HEK293 (cell line): ENCODE results near the gene PICALM.

Source experiments
- FEZF1 ChIP-seq: fragments of 450-650 bp; formaldehyde crosslinking; IDR thresholded peaks from 2 replicates; pipeline ENCODE4 v1.5.1; 2016; ENCODE audit warnings: missing biosample characterization, missing genetic modification characterization
- GFI1B ChIP-seq: fragments of 450-650 bp; formaldehyde crosslinking; IDR thresholded peaks from 2 replicates; pipeline ENCODE4 v1.5.1; 2016; ENCODE audit warnings: missing biosample characterization, missing genetic modification characterization
- HOXC10 ChIP-seq: sonication (generic); formaldehyde crosslinking; IDR thresholded peaks from 2 replicates; pipeline ENCODE4 v1.8.1; 2023; ENCODE audit warnings: mild to moderate bottlenecking, missing genetic modification reagents
- IKZF3 ChIP-seq: fragments of 450-650 bp; IDR thresholded peaks from 2 replicates; pipeline ENCODE4 v1.5.0; 2018; ENCODE audit warnings: missing biosample characterization, mild to moderate bottlenecking, missing genetic modification characterization, moderate library complexity
- KLF8 ChIP-seq: fragments of 450-650 bp; formaldehyde crosslinking; IDR thresholded peaks from 2 replicates; pipeline ENCODE4 v1.5.1; 2016; ENCODE audit warnings: missing biosample characterization, missing genetic modification characterization
- MEIS1 ChIP-seq: sonication (generic); formaldehyde crosslinking; IDR thresholded peaks from 2 replicates; pipeline ENCODE4 v1.8.1; 2022; ENCODE audit warnings: missing genetic modification reagents, mild to moderate bottlenecking, borderline replicate concordance
- MZF1 ChIP-seq: fragments of 450-650 bp; formaldehyde crosslinking; IDR thresholded peaks from 2 replicates; pipeline ENCODE4 v1.5.1; 2017; ENCODE audit warnings: missing biosample characterization, missing genetic modification characterization, borderline replicate concordance
- WT1 ChIP-seq: fragments of 450-650 bp; formaldehyde crosslinking; IDR thresholded peaks from 2 replicates; pipeline ENCODE4 v1.5.1; 2016; ENCODE audit warnings: missing biosample characterization, missing genetic modification characterization
- ZBTB17 ChIP-seq: fragments of 450-650 bp; formaldehyde crosslinking; IDR thresholded peaks from 2 replicates; pipeline ENCODE4 v1.5.1; 2016; ENCODE audit warnings: missing biosample characterization, missing genetic modification characterization
- ZBTB21 ChIP-seq: fragments of 450-650 bp; formaldehyde crosslinking; IDR thresholded peaks from 2 replicates; pipeline ENCODE4 v1.5.1; 2017; ENCODE audit warnings: missing biosample characterization, missing genetic modification characterization
- ZEB2 ChIP-seq: fragments of 450-650 bp; formaldehyde crosslinking; IDR thresholded peaks from 2 replicates; pipeline ENCODE4 v1.5.1; 2016; ENCODE audit warnings: missing biosample characterization, missing genetic modification characterization
- ZFP3 ChIP-seq: fragments of 450-650 bp; formaldehyde crosslinking; IDR thresholded peaks from 2 replicates; pipeline ENCODE4 v1.5.1; 2016; ENCODE audit warnings: low read depth, missing biosample characterization, missing genetic modification characterization
- ZNF121 ChIP-seq: fragments of 450-650 bp; formaldehyde crosslinking; IDR thresholded peaks from 2 replicates; pipeline ENCODE4 v1.5.1; 2016; ENCODE audit warnings: missing biosample characterization, missing genetic modification characterization
- ZNF157 ChIP-seq: fragments of 450-650 bp; formaldehyde crosslinking; IDR thresholded peaks from 2 replicates; pipeline ENCODE4 v1.5.1; 2016; ENCODE audit warnings: missing biosample characterization, missing genetic modification characterization
- ZNF19 ChIP-seq: fragments of 450-650 bp; formaldehyde crosslinking; IDR thresholded peaks from 2 replicates; pipeline ENCODE4; 2016; ENCODE audit warnings: missing biosample characterization, missing genetic modification characterization, low read depth
- ZNF2 ChIP-seq: fragments of 450-650 bp; formaldehyde crosslinking; IDR thresholded peaks from 2 replicates; pipeline ENCODE4 v1.5.1; 2016; ENCODE audit warnings: missing biosample characterization, missing genetic modification characterization
- ZNF23 ChIP-seq: fragments of 450-650 bp; formaldehyde crosslinking; IDR thresholded peaks from 2 replicates; pipeline ENCODE4 v1.5.1; 2016; ENCODE audit warnings: missing biosample characterization, missing genetic modification characterization, borderline replicate concordance
- ZNF239 ChIP-seq: fragments of 450-650 bp; formaldehyde crosslinking; IDR thresholded peaks from 2 replicates; pipeline ENCODE4 v1.5.1; 2016; ENCODE audit warnings: missing biosample characterization, missing genetic modification characterization
- ZNF292 ChIP-seq: fragments of 450-650 bp; formaldehyde crosslinking; IDR thresholded peaks from 2 replicates; pipeline ENCODE4 v1.5.1; 2016; ENCODE audit warnings: low read depth, missing biosample characterization, missing genetic modification characterization, borderline replicate concordance
- ZNF335 ChIP-seq: fragments of 450-650 bp; formaldehyde crosslinking; conservative IDR thresholded peaks from 2 replicates; pipeline ENCODE4 v1.5.1; 2016; ENCODE audit warnings: missing biosample characterization, missing genetic modification characterization
- ZNF423 ChIP-seq: fragments of 450-650 bp; formaldehyde crosslinking; IDR thresholded peaks from 2 replicates; pipeline ENCODE4 v1.5.1; 2016; ENCODE audit warnings: missing biosample characterization, missing genetic modification characterization
- ZNF510 ChIP-seq: fragments of 450-650 bp; formaldehyde crosslinking; IDR thresholded peaks from 2 replicates; pipeline ENCODE4 v1.5.1; 2018; ENCODE audit warnings: mild to moderate bottlenecking, missing genetic modification characterization, missing biosample characterization; ENCODE audit not compliant: insufficient replicate concordance
- ZNF529 ChIP-seq: fragments of 450-650 bp; formaldehyde crosslinking; IDR thresholded peaks from 2 replicates; pipeline ENCODE4 v1.5.1; 2017; ENCODE audit warnings: missing genetic modification characterization, missing biosample characterization; ENCODE audit not compliant: insufficient replicate concordance
- ZNF548 ChIP-seq: fragments of 450-650 bp; formaldehyde crosslinking; IDR thresholded peaks from 2 replicates; pipeline ENCODE4 v1.5.1; 2016; ENCODE audit warnings: missing biosample characterization, missing genetic modification characterization
- ZNF580 ChIP-seq: fragments of 450-650 bp; formaldehyde crosslinking; IDR thresholded peaks from 2 replicates; pipeline ENCODE4 v1.5.1; 2016; ENCODE audit warnings: missing biosample characterization, missing genetic modification characterization
- ZNF585B ChIP-seq: fragments of 450-650 bp; formaldehyde crosslinking; IDR thresholded peaks from 2 replicates; pipeline ENCODE4 v1.5.1; 2016; ENCODE audit warnings: missing biosample characterization, missing genetic modification characterization
- ZNF658 ChIP-seq: fragments of 450-650 bp; formaldehyde crosslinking; IDR thresholded peaks from 2 replicates; pipeline ENCODE4; 2016; ENCODE audit warnings: missing biosample characterization, missing genetic modification characterization
- ZNF701 ChIP-seq: fragments of 450-650 bp; formaldehyde crosslinking; IDR thresholded peaks from 2 replicates; pipeline ENCODE4 v1.5.1; 2016; ENCODE audit warnings: missing biosample characterization, missing genetic modification characterization
- ZNF785 ChIP-seq: fragments of 450-650 bp; formaldehyde crosslinking; IDR thresholded peaks from 2 replicates; pipeline ENCODE4 v1.5.1; 2016; ENCODE audit warnings: missing biosample characterization, missing genetic modification characterization
- ZSCAN18 ChIP-seq: fragments of 450-650 bp; formaldehyde crosslinking; IDR thresholded peaks from 2 replicates; pipeline ENCODE4 v1.5.1; 2016; ENCODE audit warnings: missing biosample characterization, missing genetic modification characterization
- TF ChIP-seq, protein P1 (sequence below): fragments of 450-650 bp; formaldehyde crosslinking; IDR thresholded peaks from 2 replicates; pipeline ENCODE4 v1.5.1; 2016; ENCODE audit warnings: missing biosample characterization, missing genetic modification characterization
- TF ChIP-seq, protein P2 (sequence below): fragments of 450-650 bp; IDR thresholded peaks from 2 replicates; pipeline ENCODE4 v1.5.1; 2018; ENCODE audit warnings: missing biosample characterization, mild to moderate bottlenecking, missing genetic modification characterization
- TF ChIP-seq, protein P3 (sequence below): fragments of 450-650 bp; formaldehyde crosslinking; IDR thresholded peaks from 2 replicates; pipeline ENCODE4 v1.5.1; 2017; ENCODE audit warnings: missing biosample characterization, missing genetic modification characterization
- TF ChIP-seq, protein P4 (sequence below): fragments of 450-650 bp; formaldehyde crosslinking; IDR thresholded peaks from 2 replicates; pipeline ENCODE4 v1.5.1; 2017; ENCODE audit warnings: missing biosample characterization, missing genetic modification characterization

PICALM gene

DNA sequence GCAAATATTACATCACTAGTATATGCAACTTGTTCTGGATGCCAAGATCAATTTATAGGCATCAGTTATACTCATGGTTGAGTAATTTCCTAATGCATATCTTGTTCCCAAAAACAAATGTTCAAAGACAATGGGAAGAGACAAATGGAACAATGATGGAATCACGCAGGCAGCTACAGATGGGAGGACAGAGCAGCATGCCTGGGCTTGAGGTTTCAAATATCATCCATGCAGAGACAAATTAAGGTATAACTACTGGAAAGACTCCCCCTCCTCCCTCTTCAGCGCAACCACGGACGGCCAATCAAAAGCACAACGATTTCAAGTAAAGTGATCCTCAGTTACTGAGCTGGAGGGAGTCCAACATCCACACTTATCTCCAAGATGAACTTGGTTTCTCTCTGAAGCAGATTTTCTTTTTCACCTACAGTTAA is 106.9 kb downstream of the PICALM start (continued):
- TF ChIP-seq ZNF19 (tag by site-specific recombination), result no peak
- no peak for TF ChIP-seq GFI1B (tag by site-specific recombination)
- TF ChIP-seq ZNF292 (tag by site-specific recombination), result no peak
- TF ChIP-seq ZEB2 (tag by site-specific recombination), result peak; percentile 33; the same call in 1 of the 2 replicates
- no peak for TF ChIP-seq ZNF23 (tag by site-specific recombination)
- no peak for TF ChIP-seq ZNF239 (tag by site-specific recombination)
- no peak for TF ChIP-seq MEIS1 (CRISPR knock-in tag)
- no peak for TF ChIP-seq ZNF157 (tag by site-specific recombination)
- TF ChIP-seq, protein P1, sequence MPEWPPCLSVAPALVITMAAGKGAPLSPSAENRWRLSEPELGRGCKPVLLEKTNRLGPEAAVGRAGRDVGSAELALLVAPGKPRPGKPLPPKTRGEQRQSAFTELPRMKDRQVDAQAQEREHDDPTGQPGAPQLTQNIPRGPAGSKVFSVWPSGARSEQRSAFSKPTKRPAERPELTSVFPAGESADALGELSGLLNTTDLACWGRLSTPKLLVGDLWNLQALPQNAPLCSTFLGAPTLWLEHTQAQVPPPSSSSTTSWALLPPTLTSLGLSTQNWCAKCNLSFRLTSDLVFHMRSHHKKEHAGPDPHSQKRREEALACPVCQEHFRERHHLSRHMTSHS (tag by site-specific recombination), result no peak
- TF ChIP-seq, protein P2, sequence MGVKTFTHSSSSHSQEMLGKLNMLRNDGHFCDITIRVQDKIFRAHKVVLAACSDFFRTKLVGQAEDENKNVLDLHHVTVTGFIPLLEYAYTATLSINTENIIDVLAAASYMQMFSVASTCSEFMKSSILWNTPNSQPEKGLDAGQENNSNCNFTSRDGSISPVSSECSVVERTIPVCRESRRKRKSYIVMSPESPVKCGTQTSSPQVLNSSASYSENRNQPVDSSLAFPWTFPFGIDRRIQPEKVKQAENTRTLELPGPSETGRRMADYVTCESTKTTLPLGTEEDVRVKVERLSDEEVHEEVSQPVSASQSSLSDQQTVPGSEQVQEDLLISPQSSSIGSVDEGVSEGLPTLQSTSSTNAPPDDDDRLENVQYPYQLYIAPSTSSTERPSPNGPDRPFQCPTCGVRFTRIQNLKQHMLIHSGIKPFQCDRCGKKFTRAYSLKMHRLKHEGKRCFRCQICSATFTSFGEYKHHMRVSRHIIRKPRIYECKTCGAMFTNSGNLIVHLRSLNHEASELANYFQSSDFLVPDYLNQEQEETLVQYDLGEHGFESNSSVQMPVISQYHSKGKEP (tag by site-specific recombination), result peak; percentile 42; the same call in 1 of the 2 replicates
- TF ChIP-seq, protein P3, sequence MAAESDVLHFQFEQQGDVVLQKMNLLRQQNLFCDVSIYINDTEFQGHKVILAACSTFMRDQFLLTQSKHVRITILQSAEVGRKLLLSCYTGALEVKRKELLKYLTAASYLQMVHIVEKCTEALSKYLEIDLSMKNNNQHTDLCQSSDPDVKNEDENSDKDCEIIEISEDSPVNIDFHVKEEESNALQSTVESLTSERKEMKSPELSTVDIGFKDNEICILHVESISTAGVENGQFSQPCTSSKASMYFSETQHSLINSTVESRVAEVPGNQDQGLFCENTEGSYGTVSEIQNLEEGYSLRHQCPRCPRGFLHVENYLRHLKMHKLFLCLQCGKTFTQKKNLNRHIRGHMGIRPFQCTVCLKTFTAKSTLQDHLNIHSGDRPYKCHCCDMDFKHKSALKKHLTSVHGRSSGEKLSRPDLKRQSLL (tag by site-specific recombination), result no peak
- TF ChIP-seq ZNF658 (tag by site-specific recombination), result no peak
- no peak for TF ChIP-seq ZNF335 (tag by site-specific recombination)
- TF ChIP-seq, protein P4, sequence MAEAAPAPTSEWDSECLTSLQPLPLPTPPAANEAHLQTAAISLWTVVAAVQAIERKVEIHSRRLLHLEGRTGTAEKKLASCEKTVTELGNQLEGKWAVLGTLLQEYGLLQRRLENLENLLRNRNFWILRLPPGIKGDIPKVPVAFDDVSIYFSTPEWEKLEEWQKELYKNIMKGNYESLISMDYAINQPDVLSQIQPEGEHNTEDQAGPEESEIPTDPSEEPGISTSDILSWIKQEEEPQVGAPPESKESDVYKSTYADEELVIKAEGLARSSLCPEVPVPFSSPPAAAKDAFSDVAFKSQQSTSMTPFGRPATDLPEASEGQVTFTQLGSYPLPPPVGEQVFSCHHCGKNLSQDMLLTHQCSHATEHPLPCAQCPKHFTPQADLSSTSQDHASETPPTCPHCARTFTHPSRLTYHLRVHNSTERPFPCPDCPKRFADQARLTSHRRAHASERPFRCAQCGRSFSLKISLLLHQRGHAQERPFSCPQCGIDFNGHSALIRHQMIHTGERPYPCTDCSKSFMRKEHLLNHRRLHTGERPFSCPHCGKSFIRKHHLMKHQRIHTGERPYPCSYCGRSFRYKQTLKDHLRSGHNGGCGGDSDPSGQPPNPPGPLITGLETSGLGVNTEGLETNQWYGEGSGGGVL (tag by site-specific recombination), result no peak
- no peak for TF ChIP-seq ZNF423 (tag by site-specific recombination)
- TF ChIP-seq ZNF548, result no peak
- peak; percentile 93 for TF ChIP-seq FEZF1 (tag by site-specific recombination)
- TF ChIP-seq WT1 (tag by site-specific recombination), result peak; percentile 79
- no peak for TF ChIP-seq ZBTB21 (tag by site-specific recombination)
- no peak for TF ChIP-seq ZNF121 (tag by site-specific recombination)
- TF ChIP-seq ZBTB17, result peak; percentile 46
- TF ChIP-seq ZNF2 (tag by site-specific recombination), result no peak
- TF ChIP-seq MZF1 (tag by site-specific recombination), result peak; percentile 57; the same call in 1 of the 2 replicates
- TF ChIP-seq ZNF529 (tag by site-specific recombination), result no peak
- TF ChIP-seq ZNF585B (tag by site-specific recombination), result no peak
- no peak for TF ChIP-seq HOXC10 (CRISPR knock-in tag)
- TF ChIP-seq ZSCAN18, result no peak
- no peak for TF ChIP-seq ZNF785
- no peak for TF ChIP-seq KLF8
- peak; percentile 62; the same call in 1 of the 2 replicates for TF ChIP-seq ZNF580 (tag by site-specific recombination)
- TF ChIP-seq IKZF3, result no peak
- TF ChIP-seq ZNF701 (tag by site-specific recombination), result no peak
- TF ChIP-seq ZNF510 (tag by site-specific recombination), result no peak
- TF ChIP-seq ZFP3 (tag by site-specific recombination), result no peak
